ENCODE results near the gene LZTR1. TPM values are rescaled to one million over a fixed set of nuclear protein-coding genes. Genes with fewer than 3 reads are reported as not detected.

The LZTR1 gene
- total RNA-seq, 2 donors from 2014 or later = 31.6 to 61.7 TPM

GRCh38 chr22:20979243-20979809 lies 2.8 kb upstream of the LZTR1 start:
- Histone ChIP-seq H3K27ac (no peak overlapping the region), H3K4me3 (peak overlapping the region; percentile 7), H3K36me3 (no peaks in the 10 kb centered on the region), H3K9ac (ENCODE audit: low read depth in 2 of 2, low read length in 2 of 2) (peak overlapping the region; percentile 47 to 64), H3K27me3 (no peaks in the 10 kb centered on the region), H3K9me3 (no peaks in the 10 kb centered on the region), H3K4me1 (peaks cover 12% of the 10 kb centered on the region)
- DNase-seq = peak; percentile 89
- intact Hi-C loops (cut with DNase I) = no loop called here
- TF ChIP-seq CTCF (IDR thresholded peaks at IDR 0.05) = no peak

- no peak for DNase-seq
- H3K9me3 ChIP-seq = no peaks in the 10 kb centered on the region
- TF ChIP-seq CTCF (IDR thresholded peaks at IDR 0.05) = no peak
- no peak overlapping the region for H3K27ac ChIP-seq
- no peaks in the 10 kb centered on the region for H3K27me3 ChIP-seq
- peak overlapping the region; percentile 47 to 64 for H3K9ac ChIP-seq (ENCODE audit: low read depth in 2 of 2, low read length in 2 of 2)
- H3K4me1 ChIP-seq = peaks cover 12% of the 10 kb centered on the region
- H3K36me3 ChIP-seq = no peaks in the 10 kb centered on the region
- intact Hi-C loops (cut with DNase I) = no loop called here
- H3K4me3 ChIP-seq = no peak overlapping the region
Observed at GRCh38 chr22:20979940-20980453, 2.1 kb upstream of the LZTR1 start.

- Histone ChIP-seq H3K9me3 (no peaks in the 10 kb centered on the region), H3K27ac (no peak overlapping the region), H3K36me3 (no peaks in the 10 kb centered on the region), H3K27me3 (no peaks in the 10 kb centered on the region), H3K4me3 (no peak overlapping the region), H3K9ac (ENCODE audit: low read depth in 2 of 2, low read length in 2 of 2) (no peak overlapping the region), H3K4me1 (peaks cover 12% of the 10 kb centered on the region)
- TF ChIP-seq CTCF (IDR thresholded peaks at IDR 0.05) = no peak
- DNase-seq = no peak
- intact Hi-C loops (cut with DNase I) = no loop called here
Observed at GRCh38 chr22:20980523-20980922, 1.6 kb upstream of the LZTR1 start.

- Histone ChIP-seq H3K27me3 (no peaks in the 10 kb centered on the region), H3K4me3 (peak overlapping the region; percentile 69), H3K4me1 (peaks cover 12% of the 10 kb centered on the region), H3K9me3 (no peaks in the 10 kb centered on the region), H3K27ac (peak overlapping the region; percentile 89), H3K36me3 (no peaks in the 10 kb centered on the region), H3K9ac (ENCODE audit: low read depth in 2 of 2, low read length in 2 of 2) (peak overlapping the region; percentile 90 to 94)
- intact Hi-C loops (cut with DNase I) = no loop called here
- no peak for TF ChIP-seq CTCF (IDR thresholded peaks at IDR 0.05)
- DNase-seq = no peak
Observed at GRCh38 chr22:20980938-20981722, 967 bp upstream of the LZTR1 start.

- H3K9me3 ChIP-seq = no peaks in the 10 kb centered on the region
- H3K4me3 ChIP-seq = peak overlapping the region; percentile 69
- TF ChIP-seq CTCF (IDR thresholded peaks at IDR 0.05) = no peak
- peak overlapping the region; percentile 89 for H3K27ac ChIP-seq
- no peaks in the 10 kb centered on the region for H3K36me3 ChIP-seq
- H3K9ac ChIP-seq (ENCODE audit: low read depth in 2 of 2, low read length in 2 of 2) = peak overlapping the region; percentile 90 to 94
- intact Hi-C loops (cut with DNase I) = no loop called here
- peaks cover 12% of the 10 kb centered on the region for H3K4me1 ChIP-seq
- DNase-seq = no peak
- H3K27me3 ChIP-seq = no peaks in the 10 kb centered on the region
Observed at GRCh38 chr22:20982563-20982882, 426 bp downstream of the LZTR1 start.
